HepG2 (cell line): ENCODE measurements around the gene NINL. TPM values are rescaled to one million over a fixed set of nuclear protein-coding genes. Genes with fewer than 3 reads are reported as not detected.

ENCODE experiments used
- ATAC-seq: fragments of 200-7000 bp; cut with Tn5 transposase; 3 replicates; pipeline ENCODE4 v1.9.1; 2020; ENCODE audit warnings: mild to moderate bottlenecking, moderate library complexity
- BruUV-seq: library from RNA; stranded (reverse); fragments of 400-500 nt; replicated peaks from 2 replicates; lab custom pipeline; 2021; lab: Mats Ljungman, UMichigan
- CTCF ChIA-PET: fragments of 300-600 bp; formaldehyde crosslinking; extraction: SDS; loops from one replicate; lab custom pipeline; 2021; ENCODE audit warnings: low total read pairs, inconsistent platforms, low intra/inter-chr PET ratio; lab: Yijun Ruan, JAX
- POLR2A ChIA-PET: fragments of 350-600 bp; sonication (Branson Sonifier 250); formaldehyde crosslinking; loops from one replicate; lab custom pipeline; 2020; ENCODE audit warnings: antibody characterized with exemption, inconsistent platforms; lab: Yijun Ruan, JAX
- DNase-seq: peaks from one replicate; pipeline ENCODE4 v3.0.0-alpha.2; 2015; ENCODE audit warnings: low spot score
- FAIRE-seq: peaks from 3 replicates; lab custom pipeline; 2011; peaks lifted over from hg19 to GRCh38; lab: Jason Lieb, UNC
- H2AFZ ChIP-seq: one replicate; pipeline ENCODE4 v1.6.1; 2011; ENCODE audit warnings: low read length, inconsistent platforms
- H3K27ac ChIP-seq: fragments of 300-600 bp; 3 replicates; pipeline ENCODE4 v1.8.0; 2011; ENCODE audit warnings: mixed run types, mild to moderate bottlenecking, mixed read lengths, low read length, inconsistent platforms; ENCODE audit not compliant: insufficient read depth; ENCODE audit errors: extremely low read length
- H3K27me3 ChIP-seq, 2 experiments: fragments of 200-600 bp in 1 of 2; 2 replicates in 1 of 2; 3 replicates in 1 of 2; pipeline versions ENCODE4 v1.6.0 to v1.8.0; 2011; ENCODE audit warnings: low read length in 2 of 2, mild to moderate bottlenecking in 2 of 2, moderate library complexity in 2 of 2, inconsistent platforms in 1 of 2; ENCODE audit not compliant: insufficient read depth in 2 of 2, control insufficient read depth in 1 of 2
- H3K36me3 ChIP-seq, 2 experiments: fragments of 200-600 bp in 1 of 2; replicated peaks in 1 of 2; 2 replicates in 1 of 2; 3 replicates in 1 of 2; pipeline versions ENCODE4 v1.5.1 to v1.8.0; 2011; ENCODE audit warnings: low read length in 2 of 2, inconsistent platforms in 1 of 2; ENCODE audit not compliant: insufficient read depth in 2 of 2, control insufficient read depth in 1 of 2
- H3K4me1 ChIP-seq: 2 replicates; pipeline ENCODE4 v1.5.1; 2012; ENCODE audit warnings: low read length, inconsistent platforms; ENCODE audit not compliant: insufficient read depth
- H3K4me2 ChIP-seq: 2 replicates; pipeline ENCODE4 v1.6.0; 2011; ENCODE audit warnings: low read depth, low read length, inconsistent platforms
- H3K4me3 ChIP-seq, 3 experiments: fragments of 200-600 bp in 1 of 3; sonication (generic), shearing (Covaris generic) in 1 of 3; replicated peaks in 1 of 3; 2 replicates each; pipeline ENCODE4 v1.5.1; 2011 to 2016; ENCODE audit warnings: low read length in 3 of 3, inconsistent platforms in 2 of 3, low read depth in 2 of 3, mild to moderate bottlenecking in 2 of 3, control low read depth in 1 of 3, mixed read lengths in 1 of 3; ENCODE audit not compliant: insufficient read depth in 1 of 3
- H3K79me2 ChIP-seq: one replicate; pipeline ENCODE4 v1.6.1; 2011; ENCODE audit warnings: low read length, inconsistent platforms; ENCODE audit not compliant: insufficient read depth
- H3K9ac ChIP-seq: 2 replicates; pipeline ENCODE4 v1.6.0; 2011; ENCODE audit warnings: mild to moderate bottlenecking, low read depth, low read length, inconsistent platforms; ENCODE audit not compliant: insufficient read depth
- H3K9me3 ChIP-seq: 2 replicates; pipeline ENCODE4 v1.5.1; 2012; ENCODE audit warnings: mild to moderate bottlenecking, low read length
- H4K20me1 ChIP-seq: 2 replicates; pipeline ENCODE4 v1.6.0; 2011; ENCODE audit warnings: inconsistent platforms, mild to moderate bottlenecking, low read length, moderate library complexity; ENCODE audit not compliant: insufficient read depth
- FOXJ3 ChIP-seq: sonication (generic); formaldehyde crosslinking; IDR thresholded peaks from 2 replicates; pipeline ENCODE4 v1.4.0; 2020; ENCODE audit warnings: missing genetic modification reagents, mild to moderate bottlenecking, borderline replicate concordance
- GATAD1 ChIP-seq: IDR thresholded peaks from 2 replicates; pipeline ENCODE4 v1.6.1; 2016; ENCODE audit warnings: missing genetic modification reagents, missing compliant biosample characterization
- ISL2 ChIP-seq: sonication (generic); formaldehyde crosslinking; IDR thresholded peaks from 2 replicates; pipeline ENCODE4 v1.5.0; 2020; ENCODE audit warnings: missing genetic modification reagents
- KMT2B ChIP-seq: IDR thresholded peaks from 2 replicates; pipeline ENCODE4 v1.6.1; 2016; ENCODE audit warnings: missing genetic modification reagents, missing compliant biosample characterization
- MATR3 ChIP-seq: sonication (generic); formaldehyde crosslinking; IDR thresholded peaks from 2 replicates; pipeline ENCODE4 v1.4.0; 2020; ENCODE audit warnings: missing genetic modification reagents
- MIER2 ChIP-seq: IDR thresholded peaks from 2 replicates; pipeline ENCODE4 v1.6.1; 2016; ENCODE audit warnings: missing biosample characterization, missing genetic modification reagents
- MTF2 ChIP-seq: sonication (generic); formaldehyde crosslinking; IDR thresholded peaks from 2 replicates; pipeline ENCODE4 v1.5.0; 2020; ENCODE audit warnings: missing genetic modification reagents, borderline replicate concordance
- NCOA1 ChIP-seq: sonication (generic); formaldehyde crosslinking; IDR thresholded peaks from 2 replicates; pipeline ENCODE4 v1.9.0; 2021; ENCODE audit warnings: missing genetic modification reagents
- POLR2A ChIP-seq, 2 experiments: IDR thresholded peaks; 2 replicates each; pipeline ENCODE4 v1.6.1; 2011; ENCODE audit warnings: low read depth in 2 of 2, low read length in 2 of 2, mild to moderate bottlenecking in 1 of 2, moderate library complexity in 1 of 2; ENCODE audit not compliant: insufficient read depth in 1 of 2
- SCMH1 ChIP-seq: sonication (generic); formaldehyde crosslinking; IDR thresholded peaks from 2 replicates; pipeline ENCODE4 v1.9.0; 2021; ENCODE audit warnings: missing genetic modification reagents, mild to moderate bottlenecking, borderline replicate concordance
- SMC3 ChIP-seq: IDR thresholded peaks from 2 replicates; pipeline ENCODE4 v1.6.1; 2011; ENCODE audit warnings: low read length, improper control_type of control experiment
- TEAD3 ChIP-seq: optimal IDR thresholded peaks from 2 replicates; pipeline ENCODE3; 2016; ENCODE audit warnings: borderline replicate concordance
- ZFP91 ChIP-seq: sonication (generic); formaldehyde crosslinking; IDR thresholded peaks from 2 replicates; pipeline ENCODE4 v1.9.0; 2022; ENCODE audit warnings: missing genetic modification reagents, mild to moderate bottlenecking, borderline replicate concordance
- ZKSCAN1 ChIP-seq: fragments of 150-350 bp; IDR thresholded peaks from 2 replicates; pipeline ENCODE4 v1.6.1; 2014; ENCODE audit warnings: low read length
- ZNF382 ChIP-seq: sonication (generic); formaldehyde crosslinking; IDR thresholded peaks from 2 replicates; pipeline ENCODE4 v1.5.0; 2020; ENCODE audit warnings: missing genetic modification reagents, mild to moderate bottlenecking, borderline replicate concordance
- ZNF543 ChIP-seq: sonication (generic); formaldehyde crosslinking; IDR thresholded peaks from 2 replicates; pipeline ENCODE4 v1.4.0; 2020; ENCODE audit warnings: mild to moderate bottlenecking, missing genetic modification reagents
- ZNF547 ChIP-seq: sonication (generic); formaldehyde crosslinking; IDR thresholded peaks from 2 replicates; pipeline ENCODE4 v1.5.1; 2020; ENCODE audit warnings: mild to moderate bottlenecking, missing genetic modification reagents
- ZNF569 ChIP-seq: sonication (generic); formaldehyde crosslinking; IDR thresholded peaks from 2 replicates; pipeline ENCODE4 v1.5.0; 2020; ENCODE audit warnings: mild to moderate bottlenecking, missing genetic modification reagents, moderate library complexity, borderline replicate concordance
- ZNF672 ChIP-seq: sonication (generic); formaldehyde crosslinking; IDR thresholded peaks from 2 replicates; pipeline ENCODE4 v1.8.1; 2022; ENCODE audit warnings: missing genetic modification reagents
- ZNF678 ChIP-seq: sonication (generic); formaldehyde crosslinking; IDR thresholded peaks from 2 replicates; pipeline ENCODE4 v1.4.0; 2020; ENCODE audit warnings: mild to moderate bottlenecking, missing genetic modification reagents
- ZNF687 ChIP-seq: sonication (generic); formaldehyde crosslinking; IDR thresholded peaks from 2 replicates; pipeline ENCODE4 v1.5.1; 2020; ENCODE audit warnings: mild to moderate bottlenecking, missing genetic modification reagents, moderate library complexity
- WGBS: methylation state at CpG from one replicate; pipeline ENCODE4 v1.1.6; 2017; ENCODE audit warnings: low lambda C conversion rate; 5-methylcytosine and 5-hydroxymethylcytosine counted together
- in situ Hi-C: cut with HindIII; loops from 2 replicates; pipeline ENCODE4 v1.10.0; 2017; ENCODE audit warnings: low pct_unique_long_range_greater_than_20kb; ENCODE audit not compliant: extremely low pct_ligation_motif_present
- intact Hi-C: fragments of 100-400 bp; cut with micrococcal nuclease; formaldehyde crosslinking; loops from one replicate; pipeline ENCODE4 v1.10.0; 2022; ENCODE audit not compliant: unreplicated experiment
- polyA plus RNA-seq, 8 experiments: library from polyadenylated mRNA; depleted of rRNA in 3 of 8; stranded (reverse) in 7 of 8; unstranded in 1 of 8; fragments of >200 nt; fragmentation: Illumina TruSeq in 4 of 8; extraction: Trizol in 4 of 8; gene quantifications; 2 replicates each; pipeline versions ENCODE4 v1.2.1 to v1.2.3, GENCODE V29; 2011 to 2016; ENCODE audit warnings: low read depth in 4 of 8, missing spikeins in 1 of 8, mixed read lengths in 1 of 8; ENCODE audit not compliant: insufficient read depth in 1 of 8
- total RNA-seq, 5 experiments: library from RNA; depleted of rRNA; stranded (reverse); fragments of >200 nt; fragmentation: Illumina TruSeq; extraction: Trizol; gene quantifications; 2 replicates each; pipeline ENCODE4 v1.2.3, GENCODE V29; 2016; ENCODE audit warnings: low read depth in 1 of 5

Gene NINL
- total and polyA plus RNA-seq, 2 of the 13 experiments (the other 11 are each of a cell fraction or from before 2014, with no cell fraction given): 32.3 to 34.3 TPM

GRCh38 chr20:25493748-25494505, 91.4 kb downstream of the NINL start:
- ChIA-PET POLR2A (interaction anchor here (1.4 kb wide), 1 partner anchor 14 kb away, joined by 4 read pairs; no protein-coding TSS in a partner anchor), CTCF (no interaction called here)
- in situ Hi-C loops (no loop called here), intact Hi-C loops (no loop called here)
- H3K4me3 ChIP-seq: no peak overlapping the region
- H3K4me1 ChIP-seq: no peaks in the 10 kb centered on the region
- H3K9me3 ChIP-seq: no peaks in the 10 kb centered on the region
- H3K4me2 ChIP-seq: no peak overlapping the region
- no peak overlapping the region for H3K9ac ChIP-seq
- no peaks in the 10 kb centered on the region for H3K27me3 ChIP-seq
- H2AFZ ChIP-seq: no peak overlapping the region
- DNase-seq (no peak), ATAC-seq (no peak), FAIRE-seq (no peak)
- no peaks in the 10 kb centered on the region for H3K79me2 ChIP-seq
- no peak overlapping the region for H3K27ac ChIP-seq
- BruUV-seq: no TSS peak
- WGBS: 96% methylated on average over 10 of the region's 10 CpGs
- no peaks in the 10 kb centered on the region for H4K20me1 ChIP-seq
- H3K36me3 ChIP-seq: peaks cover 27 to 29% of the 10 kb centered on the region in 2 experiments
- TF ChIP-seq MTF2 (CRISPR knock-in tag) (no peak), POLR2A (IDR thresholded peaks at IDR 0.05; ENCODE audit: insufficient read depth in 1 of 2, low read depth in 2 of 2, low read length in 2 of 2) (0 out of 4 replicates have a peak, but pooled peaks of 1 of the 2 experiments have one; percentile 22), ZKSCAN1 (no peak), FOXJ3 (CRISPR knock-in tag) (no peak), KMT2B (no peak), ZNF678 (no peak), ZNF687 (0 out of 2 replicates have a peak, but pooled peaks have one; percentile 1), MIER2 (no peak), ZNF569 (CRISPR knock-in tag) (no peak), GATAD1 (CRISPR knock-in tag) (no peak), ZNF672 (CRISPR knock-in tag) (no peak), ZNF547 (CRISPR knock-in tag) (0 out of 2 replicates have a peak, but pooled peaks have one; percentile 26), ZFP91 (CRISPR knock-in tag) (no peak), NCOA1 (CRISPR knock-in tag) (no peak), ZNF382 (CRISPR knock-in tag) (no peak), ZNF543 (CRISPR knock-in tag) (no peak), TEAD3 (CRISPR knock-in tag) (no peak), SMC3 (no peak), SCMH1 (CRISPR knock-in tag) (no peak), MATR3 (CRISPR knock-in tag) (no peak), ISL2 (CRISPR knock-in tag) (no peak)
